Neuron (in vitro differentiated cells): Measurements from ENCODE around the gene PEX26.
"Not testable (repeated sequence)": the region's sequence is repeated elsewhere in the genome, so short reads cannot be mapped to it uniquely, and the experiment has no call there.

Experiments
- H2AFZ ChIP-seq: one replicate; pipeline ENCODE4 v1.6.1; 2013; ENCODE audit warnings: low read depth, mild to moderate bottlenecking, inconsistent platforms, low read length, moderate library complexity
- H3K27me3 ChIP-seq: one replicate; pipeline ENCODE4 v1.6.1; 2013; ENCODE audit warnings: low read length; ENCODE audit not compliant: insufficient read depth
- H3K36me3 ChIP-seq: one replicate; pipeline ENCODE4 v1.6.1; 2013; ENCODE audit warnings: low read length; ENCODE audit not compliant: insufficient read depth
- H3K4me1 ChIP-seq: one replicate; pipeline ENCODE4 v1.6.1; 2013; ENCODE audit warnings: low read length; ENCODE audit not compliant: insufficient read depth
- H3K4me3 ChIP-seq: 2 replicates; pipeline ENCODE4 v1.5.1; 2013; ENCODE audit warnings: mild to moderate bottlenecking, low read length, moderate library complexity
- H3K9me3 ChIP-seq: one replicate; pipeline ENCODE4 v1.6.1; 2013; ENCODE audit warnings: low read length

Gene PEX26

GRCh38 chr22:18069041-18069440, 8.7 kb upstream of the PEX26 start:
- peaks cover 18% of the 10 kb centered on the region for H3K27me3 ChIP-seq

DNA sequence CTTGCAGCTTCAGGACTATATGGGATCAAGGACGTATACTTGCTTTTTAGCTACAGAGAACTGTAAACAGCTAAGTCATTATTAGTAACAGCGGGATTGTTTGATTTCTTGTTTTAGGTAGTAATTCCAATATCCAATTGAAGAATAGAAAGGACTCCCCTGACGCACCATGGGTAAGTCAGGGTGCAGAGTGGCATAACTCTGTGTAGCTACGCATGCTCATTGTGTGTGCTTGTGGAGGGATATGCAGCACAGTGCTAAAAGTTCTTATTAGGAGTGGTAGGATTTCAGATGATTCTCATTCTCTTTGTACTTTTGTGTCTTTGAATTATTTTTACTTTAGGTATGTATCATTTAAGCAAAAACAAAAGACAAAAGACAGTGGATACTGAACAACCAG, 7.7 kb upstream of the PEX26 start:
- Histone ChIP-seq H3K27me3 (peaks cover 15% of the 10 kb centered on the region), H3K9me3 (no peaks in the 10 kb centered on the region), H3K4me3 (no peak overlapping the region)

More at GRCh38 chr22:18069041-18069440, 8.7 kb upstream of the PEX26 start:
- no peaks in the 10 kb centered on the region for H3K4me1 ChIP-seq
- H3K4me3 ChIP-seq = no peak overlapping the region
- no peaks in the 10 kb centered on the region for H3K9me3 ChIP-seq
- H3K36me3 ChIP-seq = no peaks in the 10 kb centered on the region
- H2AFZ ChIP-seq = no peak overlapping the region

GRCh38 chr22:18070556-18071306, 7.1 kb upstream of the PEX26 start:
- H3K27me3 ChIP-seq = peaks cover 12% of the 10 kb centered on the region
- no peak overlapping the region for H2AFZ ChIP-seq
- H3K36me3 ChIP-seq = no peaks in the 10 kb centered on the region
- no peaks in the 10 kb centered on the region for H3K9me3 ChIP-seq
- no peak overlapping the region for H3K4me3 ChIP-seq
- no peaks in the 10 kb centered on the region for H3K4me1 ChIP-seq

More for the DNA sequence above, 7.7 kb upstream of the PEX26 start:
- Histone ChIP-seq H2AFZ (no peak overlapping the region), H3K4me1 (no peaks in the 10 kb centered on the region), H3K36me3 (no peaks in the 10 kb centered on the region)

- H3K4me1 ChIP-seq, H3K36me3 ChIP-seq, H3K4me3 ChIP-seq, H3K9me3 ChIP-seq, H2AFZ ChIP-seq: not testable (repeated sequence)
- H3K27me3 ChIP-seq = peaks cover 12% of the 10 kb centered on the region
These were observed 6.4 kb upstream of the PEX26 start for GRCh38 chr22:18071307-18071967.

GRCh38 chr22:18071968-18072310, 5.9 kb upstream of the PEX26 start:
- Histone ChIP-seq H3K36me3 (no peaks in the 10 kb centered on the region), H3K4me1 (peaks cover 8% of the 10 kb centered on the region)

GRCh38 chr22:18073467-18073866, 4.3 kb upstream of the PEX26 start:
- no peaks in the 10 kb centered on the region for H3K9me3 ChIP-seq
- peaks cover 15% of the 10 kb centered on the region for H3K4me1 ChIP-seq
- H3K27me3 ChIP-seq = peaks cover 3% of the 10 kb centered on the region
- no peak overlapping the region for H3K4me3 ChIP-seq
- H3K36me3 ChIP-seq = no peaks in the 10 kb centered on the region
- no peak overlapping the region for H2AFZ ChIP-seq

More at GRCh38 chr22:18071968-18072310, 5.9 kb upstream of the PEX26 start:
- Histone ChIP-seq H3K9me3 (no peaks in the 10 kb centered on the region), H2AFZ (no peak overlapping the region), H3K27me3 (peaks cover 12% of the 10 kb centered on the region), H3K4me3 (no peak overlapping the region)

DNA sequence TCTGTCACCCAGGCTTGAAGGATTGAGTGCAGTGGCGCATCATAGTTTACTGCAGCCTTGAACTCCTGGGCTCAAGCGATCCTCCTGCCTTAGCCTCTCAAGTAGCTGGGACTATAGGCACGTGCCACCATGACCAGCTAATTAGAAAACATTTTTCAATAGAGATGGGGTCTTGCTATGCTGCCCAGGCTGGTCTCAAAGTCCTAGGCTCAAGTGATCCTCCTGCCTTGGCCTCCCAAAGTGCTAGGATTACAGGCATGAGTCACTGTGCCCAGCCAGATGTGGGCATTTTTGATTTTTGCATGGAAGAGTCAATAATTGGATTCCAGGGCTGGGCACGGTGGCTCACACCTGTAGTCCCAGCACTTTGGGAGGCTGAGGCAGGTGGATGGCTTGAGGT, 3.9 kb upstream of the PEX26 start:
- H2AFZ ChIP-seq, H3K27me3 ChIP-seq, H3K36me3 ChIP-seq, H3K4me3 ChIP-seq, H3K9me3 ChIP-seq: not testable (repeated sequence)
- peaks cover 20% of the 10 kb centered on the region for H3K4me1 ChIP-seq

GRCh38 chr22:18075101-18075719, 2.6 kb upstream of the PEX26 start:
- H3K36me3 ChIP-seq = peaks cover 11% of the 10 kb centered on the region
- no peak overlapping the region for H2AFZ ChIP-seq
- H3K4me1 ChIP-seq = peaks cover 22% of the 10 kb centered on the region
- H3K4me3 ChIP-seq = no peak overlapping the region
- no peaks in the 10 kb centered on the region for H3K27me3 ChIP-seq
- no peaks in the 10 kb centered on the region for H3K9me3 ChIP-seq

GRCh38 chr22:18075720-18076497, 1.9 kb upstream of the PEX26 start:
- Histone ChIP-seq H3K4me1 (peaks cover 22% of the 10 kb centered on the region), H3K4me3 (peak overlapping the region; percentile 88), H3K9me3 (peaks cover 1% of the 10 kb centered on the region)

DNA sequence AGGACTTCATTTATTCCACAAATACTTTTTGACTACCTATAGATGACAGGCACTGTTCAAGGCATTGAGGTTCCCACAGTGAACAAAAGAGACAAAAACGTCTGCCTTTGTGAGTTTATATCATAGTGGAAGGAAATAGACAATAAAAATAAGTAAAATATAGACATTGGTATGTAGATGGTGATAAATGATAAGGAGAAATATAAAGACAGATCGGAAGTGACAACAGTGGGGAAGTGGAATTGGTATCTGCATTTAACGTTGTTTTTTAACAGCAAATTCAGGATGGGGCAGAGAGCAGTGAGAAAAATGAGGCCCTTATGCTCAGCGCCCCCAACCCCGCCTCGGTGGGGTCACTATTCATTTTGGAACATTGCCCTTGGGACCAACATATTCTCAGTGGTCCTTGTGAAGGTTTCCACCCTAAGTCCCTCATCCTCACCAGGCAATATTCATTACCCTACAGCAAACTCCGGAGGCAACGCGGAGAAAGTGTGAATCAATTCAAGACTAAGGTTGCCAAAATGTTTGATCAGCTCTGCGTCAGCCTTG, 627 bp upstream of the PEX26 start:
- peaks cover 1% of the 10 kb centered on the region for H3K9me3 ChIP-seq
- H2AFZ ChIP-seq = peak overlapping the region; percentile 59
- H3K4me1 ChIP-seq = peaks cover 22% of the 10 kb centered on the region

More at GRCh38 chr22:18075720-18076497, 1.9 kb upstream of the PEX26 start:
- Histone ChIP-seq H2AFZ (peak overlapping the region; percentile 47), H3K36me3 (peaks cover 17% of the 10 kb centered on the region), H3K27me3 (no peaks in the 10 kb centered on the region)

DNA sequence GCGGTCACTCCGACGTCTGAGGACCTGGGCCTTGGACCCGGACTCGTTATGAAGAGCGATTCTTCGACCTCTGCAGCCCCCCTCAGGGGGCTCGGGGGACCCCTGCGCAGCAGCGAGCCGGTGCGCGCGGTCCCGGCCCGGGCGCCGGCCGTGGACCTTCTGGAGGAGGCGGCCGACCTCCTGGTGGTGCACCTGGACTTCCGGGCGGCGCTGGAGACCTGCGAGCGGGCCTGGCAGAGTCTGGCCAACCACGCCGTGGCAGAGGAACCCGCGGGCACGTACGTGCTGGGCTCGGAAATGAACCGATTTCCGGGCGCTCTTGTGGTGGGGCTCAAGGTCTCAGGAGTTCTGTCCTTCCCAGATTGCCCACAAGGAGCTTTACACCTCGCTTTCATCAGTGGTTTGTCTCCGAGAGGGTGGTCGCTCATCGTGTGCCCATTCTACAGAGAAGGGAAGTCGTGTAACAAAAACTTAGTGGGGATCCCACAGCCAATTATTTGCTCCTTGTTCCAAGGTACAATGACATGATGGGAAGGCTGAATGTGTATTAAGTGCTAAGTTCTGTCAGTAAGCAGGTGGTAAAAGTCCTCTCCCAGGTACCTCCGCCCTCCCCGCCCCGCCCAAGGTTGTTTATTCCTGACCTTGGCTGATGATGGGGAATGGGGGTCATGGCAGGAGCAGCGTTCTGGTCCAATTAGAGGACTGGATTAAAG, 695 bp downstream of the PEX26 start:
- Histone ChIP-seq H3K4me1 (peaks cover 22% of the 10 kb centered on the region), H3K36me3 (peaks cover 39% of the 10 kb centered on the region), H3K27me3 (no peaks in the 10 kb centered on the region), H3K9me3 (peaks cover 1% of the 10 kb centered on the region), H2AFZ (peak overlapping the region; percentile 22), H3K4me3 (peak overlapping the region; percentile 88)

More for the DNA sequence above, 627 bp upstream of the PEX26 start:
- peak overlapping the region; percentile 88 for H3K4me3 ChIP-seq
- peaks cover 26% of the 10 kb centered on the region for H3K36me3 ChIP-seq
- no peaks in the 10 kb centered on the region for H3K27me3 ChIP-seq

- Histone ChIP-seq H3K4me1 (peaks cover 22% of the 10 kb centered on the region), H3K27me3 (no peaks in the 10 kb centered on the region), H3K36me3 (peaks cover 46% of the 10 kb centered on the region), H3K9me3 (peaks cover 1% of the 10 kb centered on the region), H3K4me3 (no peak overlapping the region), H2AFZ (no peak overlapping the region)
These were observed 2.0 kb downstream of the PEX26 start for GRCh38 chr22:18079706-18080233.
